ENCODE data around the gene PHF21A. TPM values are rescaled to one million over a fixed set of nuclear protein-coding genes. Genes with fewer than 3 reads are reported as not detected.
A peak's percentile ranks its signal among the peaks of the same experiment; 100 is the strongest.

The PHF21A gene
- total and polyA plus RNA-seq, 2 of the 8 experiments (the other 6 are each of a cell fraction or from before 2014, with no cell fraction given): 17.6 to 40.3 TPM

DNA sequence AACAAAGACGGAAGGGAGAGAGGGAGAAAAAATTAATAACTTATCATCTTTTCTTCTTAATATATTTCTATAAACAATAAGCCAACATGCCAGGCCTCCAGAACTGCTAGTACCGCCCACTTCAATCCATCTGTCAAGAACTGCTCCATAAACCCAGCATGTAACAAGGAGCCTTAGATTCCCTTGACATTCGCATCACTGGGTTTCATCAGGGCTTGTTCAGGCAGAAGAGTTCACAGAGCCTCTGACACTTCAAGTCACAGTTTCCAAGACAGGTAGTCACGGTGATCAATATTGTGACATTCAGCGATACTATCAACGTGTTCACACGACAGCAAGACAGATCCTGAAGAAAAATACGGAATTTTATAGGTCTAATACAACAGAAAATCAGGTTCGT lies 137.1 kb downstream of the PHF21A start:
- H2BK15ac ChIP-seq (ENCODE audit: low read length): no peak overlapping the region
- CTCF ChIA-PET (ENCODE audit: partially characterized antibody): interaction anchor here (1.1 to 9.5 kb wide), 9 partner anchors 8 to 111 kb away, joined by 3 to 84 read pairs (median 8); no protein-coding TSS in a partner anchor
- H3K79me1 ChIP-seq (ENCODE audit: low read depth, low read length): no peaks in the 10 kb centered on the region
- no peak overlapping the region for H3K9ac ChIP-seq (replicated peaks in 1 of 4; ENCODE audit: extremely low read depth in 1 of 4, low read depth in 3 of 4, low read length in 3 of 4)
- no peak overlapping the region for H3K27ac ChIP-seq (ENCODE audit: low read depth, low read length)
- H3K56ac ChIP-seq (replicated peaks; ENCODE audit: insufficient read length, low read depth, low read length): no peak overlapping the region
- no peaks in the 10 kb centered on the region for H3K27me3 ChIP-seq (replicated peaks in 1 of 4; ENCODE audit: control insufficient read depth in 3 of 4, extremely low read depth in 1 of 4, insufficient read depth in 3 of 4, low read length in 3 of 4)
- H3K4me1 ChIP-seq (replicated peaks in 1 of 4; ENCODE audit: control insufficient read depth in 3 of 4, insufficient read depth in 4 of 4, low read length in 3 of 4): peaks cover 5 to 10% (median 9%) of the 10 kb centered on the region in 4 experiments; a peak in 5 of 7 replicates
- H3K4me3 ChIP-seq (ENCODE audit: extremely low read depth in 1 of 4, insufficient read depth in 2 of 4, low read depth in 3 of 4, low read length in 4 of 4): no peak overlapping the region
- H3K36me3 ChIP-seq (ENCODE audit: control insufficient read depth in 2 of 4, insufficient read depth in 4 of 4, low read length in 3 of 4): peaks cover 0 to 6% (median 1%) of the 10 kb centered on the region in 4 experiments; a peak in 1 of 8 replicates
- H3K23ac ChIP-seq (ENCODE audit: insufficient read length): no peak overlapping the region
- no peak overlapping the region for H4K5ac ChIP-seq (ENCODE audit: insufficient read length, low read depth, low read length)
- H2BK5ac ChIP-seq (ENCODE audit: low read depth, low read length): peak overlapping the region; percentile 5; the same call in 1 of the 2 replicates
- H2BK20ac ChIP-seq (ENCODE audit: low read length): no peak overlapping the region
- no peak overlapping the region for H3K18ac ChIP-seq (ENCODE audit: extremely low read depth, low read length)
- 84% methylated on average over 9 of the region's 9 CpGs; no CpG with 5 or more reads in 1 of the 2 experiments for WGBS, 2 experiments (ENCODE audit: extremely low coverage in 1 of 2, insufficient coverage in 1 of 2, insufficient read length in 1 of 2, insufficient replicate concordance in 2 of 2, low coverage in 1 of 2, low lambda C conversion rate in 2 of 2, missing lambda C conversion rate in 1 of 2)
- no peak for DNase-seq (ENCODE audit: low read depth in 1 of 2, low spot score in 2 of 2)
- no peak overlapping the region for H3K4ac ChIP-seq (replicated peaks; ENCODE audit: insufficient read length, low read depth, low read length)
- H4K8ac ChIP-seq (ENCODE audit: extremely low read depth, insufficient read depth, low read length): no peak overlapping the region
- H4K20me1 ChIP-seq (replicated peaks in 1 of 2; ENCODE audit: control insufficient read depth in 1 of 2, insufficient read depth in 2 of 2, low read length in 2 of 2): no peaks in the 10 kb centered on the region
- H3K23me2 ChIP-seq (ENCODE audit: low read depth, low read length): no peaks in the 10 kb centered on the region; the same call in 1 of the 2 replicates
- H4K91ac ChIP-seq (replicated peaks; ENCODE audit: insufficient read length, low read length): no peak overlapping the region
- FAIRE-seq: no peak
- peak overlapping the region; percentile 13; the same call in 1 of the 2 replicates for H2BK12ac ChIP-seq (ENCODE audit: low read depth, low read length)
- H3K79me2 ChIP-seq (ENCODE audit: control insufficient read depth in 1 of 2, insufficient read depth in 2 of 2, low read length in 2 of 2): peaks cover 0 to 27% of the 10 kb centered on the region in 2 experiments; a peak in 2 of 4 replicates
- H2BK120ac ChIP-seq (replicated peaks; ENCODE audit: low read depth, low read length): no peak overlapping the region
- no peak overlapping the region for H3K14ac ChIP-seq (ENCODE audit: insufficient read length)
- no peak overlapping the region; a peak in 2 of 4 replicates for H3K4me2 ChIP-seq (ENCODE audit: insufficient read depth in 1 of 2, low read depth in 2 of 2, low read length in 2 of 2)
- POLR2A ChIA-PET (ENCODE audit: partially characterized antibody): interaction anchor here (0.6 to 3.7 kb wide), 9 partner anchors 10 to 138 kb away, joined by 3 to 74 read pairs (median 7); partner anchors contain the start of gene LARGE2
- H2AK5ac ChIP-seq (ENCODE audit: low read depth, low read length): no peak overlapping the region
- no peaks in the 10 kb centered on the region for H3K9me3 ChIP-seq (ENCODE audit: insufficient read depth in 2 of 2, low read depth in 1 of 2, low read length in 1 of 2)
- H2AFZ ChIP-seq (ENCODE audit: low read length): no peak overlapping the region
- TF ChIP-seq SIX5 (IDR thresholded peaks at IDR 0.05; ENCODE audit: low read depth, low read length): no peak
- TF ChIP-seq HDAC2 (IDR thresholded peaks at IDR 0.05; ENCODE audit: borderline replicate concordance in 1 of 2, low read depth in 2 of 2, low read length in 2 of 2): no peak
- TF ChIP-seq TAF7 (optimal IDR thresholded peaks at IDR 0.05; ENCODE audit: borderline replicate concordance, low read depth, low read length): no peak
- TF ChIP-seq EP300 (IDR thresholded peaks at IDR 0.05; ENCODE audit: borderline replicate concordance in 1 of 2, low read depth in 2 of 2, low read length in 2 of 2): no peak
- no peak for TF ChIP-seq GTF2F1 (IDR thresholded peaks at IDR 0.05; ENCODE audit: borderline replicate concordance, low read depth, low read length)
